Activated CD4-positive, CD25-positive, alpha-beta regulatory T cell treated with anti-CD3 and anti-CD28 coated beads, Interleukin-2, amount 50 U/mL, for 24 hours (primary cell): ENCODE measurements around the gene NFATC4.

Source experiments
- ATAC-seq, 2 donors: fragments of 150-1000 bp; cut with Tn5 transposase; one replicate each; pipeline ENCODE4 v1.10.0; 2021; ENCODE audit warnings: mild to moderate bottlenecking in 1 of 2, moderate library complexity in 1 of 2

The NFATC4 gene

DNA sequence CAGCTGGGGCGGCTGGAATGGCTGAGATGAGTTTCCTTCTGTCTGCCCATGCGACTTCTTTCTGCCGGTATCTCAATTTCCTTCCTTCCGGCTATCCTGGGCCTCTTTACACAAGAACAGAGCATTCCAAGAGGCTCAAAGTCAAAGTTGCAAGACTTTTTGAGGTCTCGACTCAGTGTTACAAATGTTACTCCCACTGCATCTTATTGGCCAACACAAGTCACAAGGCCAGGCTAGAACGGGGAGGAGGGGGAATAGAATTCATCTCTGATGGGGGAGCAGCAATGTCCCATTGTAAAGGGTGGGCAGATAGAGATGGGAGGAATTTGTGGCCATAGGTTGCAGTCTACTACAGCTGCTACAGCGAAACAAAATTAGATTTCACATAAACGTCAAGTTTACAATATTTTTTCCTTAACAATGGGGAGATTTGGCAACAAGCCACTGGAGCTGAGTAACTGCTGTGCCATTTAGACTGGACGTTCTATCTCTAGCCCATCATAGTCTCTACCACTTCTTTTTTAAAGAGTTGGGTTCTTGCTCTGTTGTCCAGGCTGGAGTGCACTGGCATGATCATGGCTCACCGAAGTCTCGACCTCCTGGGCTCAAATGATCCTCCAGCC, 21.4 kb downstream of the NFATC4 start:
- no peak for ATAC-seq

DNA sequence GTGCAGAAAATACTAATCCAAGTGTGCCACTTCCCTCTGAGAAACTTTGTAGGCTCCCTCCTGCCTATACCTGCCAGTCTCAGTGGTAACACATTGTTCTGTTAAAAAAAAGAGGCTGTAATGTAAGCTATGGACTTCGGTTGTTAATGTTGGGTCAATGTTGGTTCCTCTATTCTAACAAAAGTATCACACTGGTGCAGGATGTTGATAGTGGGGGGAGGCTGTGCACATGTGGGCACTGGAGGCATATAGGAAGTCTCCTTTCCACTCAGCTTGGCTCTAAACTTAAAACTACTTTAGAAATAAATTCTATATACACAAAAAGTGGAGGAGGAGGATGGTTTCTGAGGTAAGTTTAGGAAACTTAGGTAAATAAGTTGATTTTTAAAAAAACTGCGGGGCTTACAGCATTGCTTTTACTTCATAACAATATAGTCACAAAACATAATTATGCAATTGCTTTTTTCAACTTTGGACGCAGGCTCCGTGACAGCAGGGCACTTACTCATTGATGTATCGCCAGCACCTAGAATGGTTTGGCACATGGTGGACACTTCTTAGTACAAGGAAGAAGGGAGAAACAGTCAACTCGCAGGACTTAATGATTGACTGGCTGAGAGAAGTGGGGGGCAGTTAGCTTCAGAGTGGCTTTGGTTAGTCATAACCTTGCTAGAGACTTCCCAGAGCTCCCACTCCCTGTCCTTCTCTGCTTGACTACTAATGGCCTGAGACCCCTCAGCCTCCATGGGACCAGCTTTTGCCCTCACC, 22.9 kb downstream of the NFATC4 start:
- ATAC-seq: no peak

DNA sequence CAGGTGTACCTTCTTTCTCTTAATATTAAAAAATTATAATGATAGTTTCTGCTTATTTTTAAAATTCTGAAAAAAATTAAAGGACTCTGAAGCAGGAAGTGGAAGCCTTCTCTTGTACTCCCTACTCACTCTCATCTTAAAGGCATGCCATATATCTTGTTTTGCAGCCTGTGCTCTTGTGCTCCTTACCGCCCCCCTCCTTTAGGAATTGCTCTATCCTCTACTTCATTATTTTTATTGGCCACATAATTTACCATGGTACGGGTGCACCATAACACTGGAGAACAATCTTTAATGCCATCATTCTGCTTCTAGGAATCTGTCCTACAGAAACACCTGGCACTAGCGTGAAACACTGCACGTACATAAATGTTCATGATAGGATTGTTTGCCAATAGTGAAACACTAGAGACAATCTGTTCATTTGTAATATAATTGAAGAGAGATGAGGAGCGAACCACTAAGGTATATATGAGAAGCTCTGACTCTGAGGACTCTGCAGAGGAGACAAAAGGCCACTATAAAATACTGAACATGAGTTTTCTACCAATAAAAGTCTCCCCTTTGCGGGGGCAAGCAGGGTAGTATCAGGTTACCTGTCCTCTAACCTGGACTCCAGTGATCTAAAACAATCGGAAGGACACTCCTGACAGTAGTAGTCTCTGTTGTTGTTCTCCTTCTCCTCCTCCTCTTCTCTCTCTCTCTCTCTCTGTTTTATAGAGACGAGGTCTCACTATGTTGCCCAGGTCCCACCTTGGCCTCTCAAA, 24.5 kb downstream of the NFATC4 start:
- no peak for ATAC-seq

DNA sequence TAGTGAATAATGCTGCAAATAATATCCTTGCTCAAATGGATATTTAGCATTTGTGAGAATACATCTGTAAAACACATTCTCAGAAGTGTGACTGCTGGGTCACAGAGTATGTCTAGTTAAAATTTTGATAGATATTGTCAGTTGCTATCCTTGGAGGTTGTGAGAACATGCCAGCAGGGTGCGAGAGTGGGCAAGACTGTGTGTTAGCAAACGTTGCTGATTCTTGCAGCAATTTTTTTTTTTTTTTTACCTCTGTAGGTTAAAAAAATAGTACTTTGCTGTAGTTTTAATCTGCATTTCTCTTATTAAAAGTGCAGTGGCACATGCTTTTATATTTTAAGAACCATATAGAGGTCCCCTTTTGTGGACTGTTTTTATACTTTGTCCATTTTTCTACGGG, 26.3 kb downstream of the NFATC4 start:
- ATAC-seq: no peak

DNA sequence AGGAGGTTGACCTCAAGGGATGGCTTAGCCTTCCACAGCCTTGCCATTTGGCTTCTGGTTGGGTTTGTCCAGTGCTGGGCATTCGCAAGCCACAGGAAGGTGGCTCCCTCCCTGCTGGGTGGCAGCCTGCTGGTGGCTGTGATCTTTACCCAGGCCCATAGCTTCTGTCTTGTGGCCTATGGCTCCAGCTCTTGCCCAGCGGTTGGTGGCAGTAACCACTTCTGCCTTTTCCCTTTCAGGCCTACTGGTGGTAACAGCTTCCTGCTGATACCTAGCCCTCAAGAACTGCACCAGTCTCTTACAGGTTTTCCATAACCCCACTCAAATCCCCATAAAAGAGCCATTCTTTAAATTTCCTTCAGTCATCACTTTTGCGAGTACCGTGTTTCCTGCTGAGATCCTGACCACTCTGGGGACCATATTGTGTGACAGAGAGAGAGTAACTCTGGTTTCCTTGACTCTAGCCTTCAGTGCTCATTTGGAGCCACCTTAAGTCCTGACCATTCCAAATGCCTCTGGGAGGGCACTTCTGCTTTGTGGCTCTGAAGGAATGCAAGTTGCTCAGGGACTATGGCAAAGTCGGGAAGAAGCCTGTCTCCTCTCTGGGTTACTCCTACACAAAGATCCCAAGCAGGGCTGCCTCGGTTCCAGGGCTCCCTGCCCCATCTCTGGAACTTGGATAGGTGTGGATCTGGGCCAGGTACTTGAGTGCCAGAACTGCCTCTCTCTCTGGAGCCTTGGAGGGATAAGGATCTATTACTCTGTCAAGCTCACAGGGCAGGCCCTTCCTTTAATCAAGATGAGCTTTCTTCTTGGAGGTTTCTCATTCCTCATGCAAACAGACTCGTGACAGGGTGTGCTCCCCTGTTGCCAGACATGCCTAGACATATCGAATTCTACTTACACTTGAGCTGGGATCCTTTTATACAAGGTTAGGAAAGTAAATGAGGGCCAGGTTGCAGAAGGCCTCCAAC, 27.9 kb downstream of the NFATC4 start:
- ATAC-seq: no peak

DNA sequence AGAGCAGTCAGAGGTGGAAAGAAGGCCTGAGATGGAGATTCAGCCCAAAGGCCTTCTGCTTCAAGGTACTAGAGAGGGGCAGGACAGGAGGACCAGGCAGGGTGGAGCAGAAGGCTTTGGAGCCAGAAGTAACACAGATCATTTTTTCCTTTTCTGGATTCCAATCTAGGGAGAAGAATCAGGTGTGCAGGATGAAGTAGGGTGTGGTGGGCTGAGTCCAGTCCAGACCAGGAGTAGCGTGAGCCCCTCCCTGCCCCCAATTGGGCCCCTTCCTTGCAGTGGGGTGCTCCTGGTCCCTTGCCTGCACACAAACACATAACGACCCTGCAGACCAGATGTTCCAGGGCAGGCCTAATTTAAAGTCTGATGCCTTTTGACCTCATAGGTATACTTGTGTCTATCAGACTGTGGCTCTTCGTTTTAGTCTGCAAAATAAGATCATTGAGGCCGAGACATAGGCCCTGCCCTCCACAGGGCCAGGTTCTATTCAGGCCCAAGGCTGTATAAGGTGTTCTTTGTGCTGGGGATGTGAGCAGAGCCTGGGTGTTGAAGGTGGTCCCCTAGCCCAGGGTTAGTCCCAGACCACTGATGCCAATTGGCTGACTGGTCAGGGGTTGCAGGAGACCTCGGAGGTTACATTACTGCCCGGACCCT, 29.8 kb downstream of the NFATC4 start:
- no peak for ATAC-seq

DNA sequence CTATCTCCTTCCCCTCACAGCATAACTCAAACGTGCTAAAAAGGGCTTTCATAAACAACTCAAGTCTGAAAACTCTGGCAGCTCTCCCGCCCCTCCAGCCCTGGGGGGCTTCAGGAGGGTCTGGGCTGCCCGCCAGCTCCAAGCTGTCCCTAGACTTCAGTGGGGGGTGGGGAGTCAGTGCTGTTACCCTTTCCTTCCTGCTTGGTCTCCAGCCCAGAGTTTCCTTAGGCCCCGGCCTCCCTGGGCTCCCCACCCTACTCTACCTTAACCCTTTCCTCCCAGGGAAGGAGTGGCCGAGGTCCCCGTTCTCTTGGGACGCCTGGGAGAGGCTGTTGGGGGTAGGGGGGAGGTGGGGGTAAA, 30.3 kb downstream of the NFATC4 start:
- ATAC-seq: no peak

DNA sequence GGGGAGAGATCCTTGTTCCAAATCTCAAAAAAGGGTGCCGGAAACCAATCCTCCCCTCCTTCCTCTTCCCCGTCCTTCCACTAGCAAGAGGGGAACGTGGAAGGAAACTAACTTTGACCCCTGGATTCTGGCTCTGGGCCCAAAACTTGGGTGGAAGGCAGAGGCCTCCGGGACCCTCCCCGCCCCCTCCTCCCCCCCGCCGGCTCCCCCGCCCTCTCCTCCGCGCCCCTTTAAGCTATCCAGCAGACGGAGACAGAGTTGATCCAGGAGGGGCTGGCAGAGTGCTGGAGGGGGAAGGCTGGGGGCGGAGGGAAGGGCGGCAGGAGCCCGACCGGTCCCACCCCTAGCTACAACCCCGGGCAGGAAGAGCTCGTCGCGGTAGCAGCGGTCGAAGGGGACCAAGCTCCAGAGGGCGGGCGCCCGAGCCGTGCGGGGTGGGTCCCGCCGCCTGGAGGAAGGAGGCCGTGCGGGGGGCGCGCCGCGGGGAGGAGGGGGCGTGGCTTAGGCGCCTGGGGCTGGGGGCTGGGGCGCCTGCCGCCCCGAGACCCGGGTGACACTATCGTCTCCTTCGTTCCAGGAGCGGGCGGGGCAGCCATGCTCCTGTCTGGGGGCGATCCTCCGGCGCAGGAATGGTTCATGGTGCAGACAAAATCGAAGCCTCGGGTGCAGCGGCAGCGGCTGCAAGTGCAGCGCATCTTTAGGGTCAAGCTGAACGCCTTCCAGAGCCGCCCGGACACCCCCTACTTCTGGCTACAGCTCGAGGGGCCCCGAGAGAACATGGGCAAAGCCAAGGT, 30.9 kb downstream of the NFATC4 start, which contains the start of gene NYNRIN:
NYNRIN (plus strand) TSS at position 351 of the 794 bp plus-strand sequence; CDS start at position 595, 244 bp downstream.
- peak; percentile 55 to 63 for ATAC-seq

DNA sequence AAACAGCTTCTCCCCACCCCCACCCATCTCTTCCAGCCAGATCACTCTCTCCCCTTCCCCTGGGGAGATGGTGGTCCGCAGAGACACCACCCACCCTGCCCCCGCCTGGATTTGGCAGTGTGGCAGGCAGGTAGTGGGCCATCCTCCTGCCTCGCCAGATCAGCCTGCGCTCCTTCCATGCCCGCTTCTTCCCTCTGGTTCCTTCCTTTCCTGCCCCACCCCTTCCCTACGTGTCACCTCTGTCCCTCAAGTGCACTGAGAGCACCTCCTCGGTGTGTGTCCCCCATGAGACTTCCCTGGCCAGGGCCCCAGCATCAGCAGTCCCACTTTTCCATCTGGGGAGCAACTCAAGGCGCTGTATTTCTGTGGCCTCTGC, 31.5 kb downstream of the NFATC4 start:
- no peak for ATAC-seq

DNA sequence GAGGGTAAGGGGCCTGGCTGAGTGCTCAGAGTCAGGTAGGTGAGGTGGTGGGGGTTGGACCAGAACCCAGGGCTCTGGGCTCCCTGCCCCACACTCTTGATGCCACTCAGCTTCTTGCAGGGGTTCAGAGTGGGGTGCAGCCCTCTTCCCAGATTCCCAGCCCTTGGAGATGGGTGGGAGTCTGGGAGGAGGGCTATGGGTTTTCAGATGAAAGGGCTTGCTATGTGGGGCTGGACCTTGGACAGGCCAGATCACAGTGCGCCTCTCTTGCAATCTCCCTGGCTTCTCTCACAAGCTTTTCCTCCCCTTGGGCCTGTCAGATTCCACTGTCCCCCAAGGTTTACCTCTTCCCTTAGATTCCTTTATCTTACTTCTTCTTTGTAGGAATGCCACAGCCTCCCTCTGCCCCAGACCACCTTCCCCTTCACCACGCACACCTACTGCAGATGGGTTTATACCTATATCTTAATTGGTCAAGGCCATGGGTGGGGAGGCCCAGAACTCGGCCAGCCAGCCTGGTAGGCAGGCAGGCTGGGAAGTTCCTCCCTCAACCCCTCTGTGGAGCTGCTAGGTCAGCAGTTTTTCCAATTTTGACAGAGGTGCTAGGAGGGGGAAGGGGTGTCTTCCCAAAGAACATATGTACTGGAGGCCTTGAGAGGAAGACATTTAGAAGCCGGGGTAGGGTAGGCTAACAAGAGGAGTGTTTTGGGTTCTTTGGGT, 32.2 kb downstream of the NFATC4 start:
- no peak for ATAC-seq

DNA sequence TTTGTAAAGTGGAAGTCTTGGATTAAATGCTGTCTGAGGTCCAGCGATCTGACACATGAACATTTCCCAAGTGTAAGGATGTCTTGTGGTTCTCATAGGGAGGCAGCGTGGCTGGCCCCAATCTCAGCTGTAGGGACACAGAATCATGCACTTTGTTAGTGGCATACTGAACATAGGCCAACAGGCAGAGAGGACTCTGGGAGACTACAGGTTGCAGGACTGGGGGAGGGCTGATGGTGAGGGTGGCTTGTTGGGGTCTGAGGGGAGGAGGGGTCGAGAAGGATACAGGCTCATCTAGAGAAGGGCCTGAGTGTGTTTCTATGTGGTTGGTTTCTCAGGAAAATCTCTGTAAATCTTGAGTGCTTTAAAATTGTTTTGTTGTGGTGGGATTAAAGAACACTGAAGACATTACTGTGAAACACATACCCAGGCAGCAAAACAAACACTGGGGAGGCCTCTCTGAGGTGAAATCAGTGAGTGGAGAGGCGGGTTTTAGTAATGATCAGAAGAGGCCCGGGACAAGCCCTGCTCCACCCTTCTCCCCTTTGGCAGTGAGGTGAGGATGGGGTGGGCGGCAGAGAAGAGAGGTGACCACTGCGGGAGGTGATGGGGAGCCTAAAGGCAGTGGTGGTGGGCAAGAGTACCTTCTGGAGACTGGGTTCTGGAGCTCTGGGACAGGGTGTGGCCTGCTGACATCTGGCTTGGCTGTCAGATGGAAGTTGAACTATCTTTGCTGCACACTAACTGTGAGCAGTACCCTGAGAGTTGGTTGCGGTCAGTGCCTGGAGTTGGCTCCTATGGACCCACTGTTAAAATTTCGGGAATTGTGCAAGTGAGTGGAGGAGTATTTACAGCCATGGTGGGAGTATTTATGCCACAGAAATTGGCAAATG, 34.1 kb downstream of the NFATC4 start:
- no peak for ATAC-seq

DNA sequence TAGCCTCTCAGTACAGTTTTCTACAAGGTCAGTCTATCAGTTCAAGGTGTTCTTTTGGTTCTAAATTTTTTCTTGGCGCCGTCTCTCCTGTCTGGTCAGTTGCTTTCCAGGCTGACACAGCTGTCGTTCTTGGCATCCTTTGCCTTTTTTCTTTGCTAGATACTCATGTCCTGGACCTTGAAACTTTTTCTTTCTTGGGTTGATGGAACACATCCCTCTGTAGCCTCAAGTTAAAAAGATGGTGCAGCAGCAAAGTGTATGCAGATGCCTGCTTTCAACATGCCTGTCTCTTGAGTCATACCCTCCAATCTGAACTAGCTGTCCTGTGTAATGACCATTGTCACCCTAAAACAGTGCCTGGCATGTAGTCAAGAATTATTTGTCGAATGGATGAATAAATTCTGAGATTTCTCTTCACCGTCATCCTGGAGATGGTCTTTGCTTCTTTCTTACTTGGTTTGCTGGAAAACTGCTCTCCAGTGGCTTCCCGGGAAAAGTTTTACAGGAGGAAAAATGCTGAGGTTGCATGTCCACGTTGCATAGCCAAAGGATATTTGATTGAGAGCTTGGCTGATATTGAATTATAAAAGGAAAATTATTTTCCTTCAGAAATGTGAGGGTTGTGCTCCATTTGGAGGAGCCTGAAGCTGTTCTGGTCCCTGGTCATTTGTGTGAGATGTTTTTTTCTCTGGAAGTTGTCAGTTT, 35.5 kb downstream of the NFATC4 start:
- no peak for ATAC-seq

DNA sequence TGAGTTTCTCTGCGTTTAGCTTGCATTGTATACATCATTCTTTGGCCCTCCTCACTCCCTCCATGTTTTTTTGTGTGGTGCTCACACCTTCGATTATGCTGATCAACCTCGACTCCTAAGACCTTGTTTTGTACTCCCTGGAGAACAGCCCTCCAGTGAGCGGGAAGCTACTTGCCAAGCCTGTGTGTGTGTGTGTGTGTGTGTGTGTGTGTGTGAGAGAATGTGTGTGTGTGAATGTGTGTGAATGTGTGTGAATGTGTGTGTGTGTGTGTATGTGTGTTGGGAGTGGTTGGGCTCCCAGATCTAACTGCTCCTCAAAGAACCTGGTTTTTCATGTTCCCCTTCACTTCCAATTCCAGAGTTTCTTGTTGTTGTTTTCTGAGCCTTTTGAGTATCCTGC, 36.8 kb downstream of the NFATC4 start:
- ATAC-seq: no peak

DNA sequence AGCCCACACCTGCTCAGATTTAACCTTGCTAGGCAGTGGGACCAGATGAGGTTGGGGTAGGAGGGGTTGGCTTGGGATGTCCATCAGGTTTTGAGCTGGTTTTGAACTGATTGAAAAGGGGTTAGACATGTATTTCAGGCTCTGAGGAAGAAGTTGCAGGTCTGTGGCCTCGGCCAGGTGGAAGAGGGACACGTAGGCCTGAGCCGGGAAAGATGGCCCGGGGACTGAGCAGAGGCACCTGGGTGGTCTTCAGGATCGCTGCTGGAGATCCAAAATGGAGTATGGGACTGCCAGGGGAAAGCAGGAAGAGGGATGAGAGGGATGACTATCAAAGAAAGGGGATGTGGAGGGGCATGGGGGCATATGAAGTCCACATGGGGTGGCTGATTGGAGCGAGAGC, 38.4 kb downstream of the NFATC4 start:
- ATAC-seq: no peak

DNA sequence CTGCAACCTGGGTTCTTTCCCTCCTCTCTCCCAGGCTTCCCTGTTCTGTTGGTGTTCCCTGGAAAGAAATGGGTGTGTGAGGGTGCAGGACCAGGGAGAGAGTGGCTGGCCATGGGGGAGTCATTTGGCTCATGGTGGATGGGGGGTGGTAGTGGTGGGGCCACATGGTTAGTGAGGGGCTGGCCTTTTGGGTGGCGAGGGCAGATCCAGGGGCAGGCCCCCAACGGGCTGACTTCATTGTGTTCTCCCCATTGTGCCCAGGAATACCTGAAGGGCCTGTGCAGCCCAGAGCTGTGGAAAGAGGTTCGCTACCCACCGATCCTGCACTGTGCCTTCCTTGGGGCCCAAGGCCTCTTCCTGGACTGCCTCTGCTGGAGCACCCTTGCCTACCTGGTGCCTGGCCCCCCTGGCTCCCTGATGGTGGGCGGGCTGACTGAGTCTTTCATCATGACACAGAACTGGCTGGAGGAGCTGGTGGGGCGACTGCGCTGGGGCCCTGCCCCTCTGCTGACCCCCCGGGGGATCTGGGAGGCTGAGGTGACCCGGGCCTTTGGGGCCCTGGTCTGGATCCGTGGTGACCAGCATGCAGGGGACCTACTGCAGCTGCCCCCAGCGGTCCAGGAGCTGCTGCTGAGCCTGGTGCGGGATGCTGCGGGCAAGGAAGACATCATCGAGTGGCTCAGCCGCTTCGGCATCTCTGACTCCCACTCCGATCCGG, 39.8 kb downstream of the NFATC4 start:
- ATAC-seq: no peak

DNA sequence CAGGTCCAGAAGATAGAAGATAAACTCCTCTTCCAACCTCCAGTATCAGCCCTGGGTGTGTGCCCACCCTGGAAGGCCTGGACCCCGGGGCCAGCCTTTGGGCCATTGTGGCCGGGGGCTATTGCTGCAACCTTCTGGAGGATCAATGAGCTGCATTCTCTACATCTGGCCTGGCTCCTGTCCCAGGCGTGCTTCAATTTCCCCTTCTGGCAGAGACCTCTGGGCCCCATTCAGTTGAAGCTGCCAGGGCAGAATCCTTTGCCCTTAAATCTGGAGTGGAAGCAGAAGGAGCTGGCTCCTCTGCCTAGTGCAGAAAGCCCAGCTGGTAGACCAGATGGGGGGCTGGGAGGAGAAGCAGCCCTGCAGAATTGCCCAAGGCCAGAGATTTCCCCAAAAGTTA, 40.8 kb downstream of the NFATC4 start:
- ATAC-seq: no peak

DNA sequence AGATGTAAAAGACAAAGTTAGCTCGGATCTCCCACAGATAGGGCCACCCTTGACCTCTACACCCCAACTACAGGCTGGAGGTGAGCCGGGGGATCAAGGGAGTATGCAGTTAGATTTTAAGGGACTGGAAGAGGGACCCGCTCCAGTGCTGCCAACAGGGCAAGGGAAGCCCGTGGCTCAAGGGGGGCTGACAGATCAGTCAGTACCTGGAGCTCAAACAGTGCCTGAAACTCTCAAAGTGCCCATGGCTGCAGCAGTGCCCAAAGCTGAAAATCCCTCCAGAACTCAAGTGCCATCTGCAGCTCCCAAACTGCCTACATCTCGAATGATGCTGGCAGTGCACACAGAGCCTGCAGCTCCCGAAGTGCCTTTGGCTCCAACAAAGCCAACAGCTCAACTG, 41.2 kb downstream of the NFATC4 start:
- no peak for ATAC-seq

DNA sequence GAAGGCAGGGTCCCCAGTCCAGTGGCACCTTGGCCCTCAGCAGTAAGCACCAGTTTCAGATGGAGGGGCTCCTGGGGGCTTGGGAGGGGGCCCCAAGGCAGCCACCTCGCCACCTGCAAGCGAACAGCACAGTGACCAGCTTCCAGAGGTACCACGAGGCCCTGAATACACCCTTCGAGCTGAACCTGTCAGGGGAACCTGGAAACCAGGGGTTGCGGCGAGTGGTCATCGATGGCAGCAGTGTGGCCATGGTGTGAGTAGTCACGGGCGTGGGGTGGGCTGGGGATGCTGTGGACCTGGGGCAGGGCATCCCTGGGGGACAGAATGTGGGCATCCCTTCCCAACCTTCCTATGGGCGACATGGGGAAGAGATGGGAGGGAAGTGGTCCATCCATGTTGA, 42.0 kb downstream of the NFATC4 start:
- ATAC-seq: no peak
